H1 (cell line): ENCODE data around the gene APOC4. TPM values are rescaled to one million over a fixed set of nuclear protein-coding genes. Genes with fewer than 3 reads are reported as not detected.
A peak's percentile ranks its signal among the peaks of the same experiment; 100 is the strongest.

Experiments
- CTCF ChIA-PET: fragments of 300-600 bp; sonication (Branson Sonifier 250); formaldehyde crosslinking; loops from one replicate; lab custom pipeline; 2021; ENCODE audit not compliant: partially characterized antibody; lab: Charles Lee
- POLR2A ChIA-PET: fragments of 300-600 bp; sonication (Branson Sonifier 250); formaldehyde crosslinking; loops from one replicate; lab custom pipeline; 2021; ENCODE audit warnings: inconsistent platforms; ENCODE audit not compliant: partially characterized antibody; lab: Charles Lee
- DNase-seq, 2 experiments: peaks; one replicate each; pipeline versions ENCODE4 v3.0.0 to v3.0.0-alpha.2; 2010 to 2022; ENCODE audit warnings: low spot score in 2 of 2, low read depth in 1 of 2, mixed read lengths in 1 of 2
- FAIRE-seq: peaks from 2 replicates; lab custom pipeline; 2011; peaks lifted over from hg19 to GRCh38; lab: Jason Lieb, UNC
- H2AFZ ChIP-seq: 2 replicates; pipeline ENCODE4 v1.8.1; 2012; ENCODE audit warnings: low read length, inconsistent platforms
- H2AK5ac ChIP-seq: 2 replicates; pipeline ENCODE4 v1.6.1; 2013; ENCODE audit warnings: low read depth, low read length
- H2BK120ac ChIP-seq: replicated peaks from 2 replicates; pipeline ENCODE3; 2013; ENCODE audit warnings: low read depth, low read length, inconsistent platforms
- H2BK12ac ChIP-seq: 2 replicates; pipeline ENCODE4 v1.6.1; 2013; ENCODE audit warnings: low read depth, low read length
- H2BK15ac ChIP-seq: 2 replicates; pipeline ENCODE4 v1.6.1; 2013; ENCODE audit warnings: low read length
- H2BK20ac ChIP-seq: 2 replicates; pipeline ENCODE4 v1.6.1; 2013; ENCODE audit warnings: low read length
- H2BK5ac ChIP-seq: 2 replicates; pipeline ENCODE4 v1.6.1; 2013; ENCODE audit warnings: low read depth, low read length
- H3K14ac ChIP-seq: 2 replicates; pipeline ENCODE4 v1.6.1; 2013; ENCODE audit warnings: inconsistent platforms; ENCODE audit not compliant: insufficient read length
- H3K18ac ChIP-seq: 2 replicates; pipeline ENCODE4 v1.6.1; 2013; ENCODE audit warnings: low read length; ENCODE audit errors: extremely low read depth
- H3K23ac ChIP-seq: 2 replicates; pipeline ENCODE4 v1.6.1; 2013; ENCODE audit warnings: inconsistent platforms; ENCODE audit not compliant: insufficient read length
- H3K23me2 ChIP-seq: 2 replicates; pipeline ENCODE4 v1.6.1; 2013; ENCODE audit warnings: low read depth, low read length
- H3K27ac ChIP-seq: 2 replicates; pipeline ENCODE4 v1.6.1; 2011; ENCODE audit warnings: low read depth, low read length, inconsistent platforms
- H3K27me3 ChIP-seq, 4 experiments: replicated peaks in 1 of 4; 1 replicate in 1 of 4; 2 replicates in 3 of 4; pipeline versions ENCODE4 v1.6.1 to v1.8.1; 2011 to 2013; ENCODE audit warnings: low read length in 3 of 4, mild to moderate bottlenecking in 3 of 4, inconsistent platforms in 2 of 4, mixed read lengths in 2 of 4, moderate library complexity in 1 of 4; ENCODE audit not compliant: control insufficient read depth in 3 of 4, insufficient read depth in 3 of 4; ENCODE audit errors: extremely low read depth in 1 of 4
- H3K36me3 ChIP-seq, 4 experiments: 2 replicates each; pipeline versions ENCODE4 v1.6.1 to v1.8.1; 2011 to 2013; ENCODE audit warnings: mild to moderate bottlenecking in 4 of 4, low read length in 3 of 4, moderate library complexity in 2 of 4, control low read depth in 1 of 4, inconsistent platforms in 1 of 4; ENCODE audit not compliant: insufficient read depth in 4 of 4, control insufficient read depth in 2 of 4
- H3K4ac ChIP-seq: replicated peaks from 2 replicates; pipeline ENCODE3; 2013; ENCODE audit warnings: low read length, low read depth, mixed read lengths, inconsistent platforms; ENCODE audit not compliant: insufficient read length
- H3K4me1 ChIP-seq, 4 experiments: replicated peaks in 1 of 4; 1 replicate in 1 of 4; 2 replicates in 3 of 4; pipeline versions ENCODE4 v1.6.1 to v1.8.1; 2011 to 2013; ENCODE audit warnings: low read length in 3 of 4, inconsistent platforms in 2 of 4, mixed read lengths in 1 of 4; ENCODE audit not compliant: insufficient read depth in 4 of 4, control insufficient read depth in 3 of 4
- H3K4me2 ChIP-seq, 2 experiments: 2 replicates each; pipeline versions ENCODE4 v1.6.1 to v1.8.1; 2011 to 2013; ENCODE audit warnings: low read depth in 2 of 2, low read length in 2 of 2, control low read depth in 1 of 2, inconsistent platforms in 1 of 2, mild to moderate bottlenecking in 1 of 2; ENCODE audit not compliant: insufficient read depth in 1 of 2
- H3K4me3 ChIP-seq, 4 experiments: fragments of 200-600, 300-600 bp in 1 of 4; sonication (generic), shearing (Covaris generic), sonication (Bioruptor Twin) in 1 of 4; 2 replicates each; pipeline versions ENCODE4 v1.5.1 to v1.8.1; 2011 to 2016; ENCODE audit warnings: low read length in 4 of 4, low read depth in 3 of 4, control low read depth in 2 of 4, inconsistent platforms in 2 of 4, mild to moderate bottlenecking in 2 of 4, mixed read lengths in 1 of 4, moderate library complexity in 1 of 4; ENCODE audit not compliant: insufficient read depth in 2 of 4; ENCODE audit errors: extremely low read depth in 1 of 4
- H3K56ac ChIP-seq: replicated peaks from 2 replicates; pipeline ENCODE3; 2013; ENCODE audit warnings: low read depth, mild to moderate bottlenecking, mixed read lengths, low read length, inconsistent platforms; ENCODE audit not compliant: insufficient read length
- H3K79me1 ChIP-seq: 2 replicates; pipeline ENCODE4 v1.6.1; 2013; ENCODE audit warnings: low read depth, low read length, control low read depth
- H3K79me2 ChIP-seq, 2 experiments: 2 replicates each; pipeline versions ENCODE4 v1.6.1 to v1.8.1; 2012 to 2013; ENCODE audit warnings: low read length in 2 of 2, mild to moderate bottlenecking in 2 of 2, inconsistent platforms in 1 of 2; ENCODE audit not compliant: insufficient read depth in 2 of 2, control insufficient read depth in 1 of 2
- H3K9ac ChIP-seq, 4 experiments: replicated peaks in 1 of 4; 1 replicate in 1 of 4; 2 replicates in 3 of 4; pipeline versions ENCODE4 v1.6.1 to v1.8.1; 2011 to 2013; ENCODE audit warnings: low read depth in 3 of 4, low read length in 3 of 4, control low read depth in 2 of 4, mild to moderate bottlenecking in 2 of 4, moderate library complexity in 2 of 4, inconsistent platforms in 1 of 4; ENCODE audit errors: extremely low read depth in 1 of 4
- H3K9me3 ChIP-seq, 2 experiments: 2 replicates each; pipeline versions ENCODE4 v1.6.1 to v1.8.1; 2012 to 2013; ENCODE audit warnings: mild to moderate bottlenecking in 2 of 2, moderate library complexity in 2 of 2, control low read depth in 1 of 2, inconsistent platforms in 1 of 2, low read depth in 1 of 2, low read length in 1 of 2, mixed read lengths in 1 of 2; ENCODE audit not compliant: insufficient read depth in 2 of 2
- H4K20me1 ChIP-seq, 2 experiments: replicated peaks in 1 of 2; 2 replicates each; pipeline versions ENCODE3 to v1.8.1; 2011 to 2013; ENCODE audit warnings: inconsistent platforms in 2 of 2, low read length in 2 of 2, mild to moderate bottlenecking in 1 of 2; ENCODE audit not compliant: insufficient read depth in 2 of 2, control insufficient read depth in 1 of 2
- H4K5ac ChIP-seq: 2 replicates; pipeline ENCODE4 v1.6.1; 2013; ENCODE audit warnings: low read length, low read depth, mixed read lengths, inconsistent platforms; ENCODE audit not compliant: insufficient read length
- H4K8ac ChIP-seq: 2 replicates; pipeline ENCODE4 v1.8.0; 2013; ENCODE audit warnings: mild to moderate bottlenecking, moderate library complexity, low read length, inconsistent platforms; ENCODE audit not compliant: insufficient read depth; ENCODE audit errors: extremely low read depth
- H4K91ac ChIP-seq: replicated peaks from 2 replicates; pipeline ENCODE3; 2013; ENCODE audit warnings: low read length, mixed read lengths, inconsistent platforms; ENCODE audit not compliant: insufficient read length
- ATF3 ChIP-seq: IDR thresholded peaks from 2 replicates; pipeline ENCODE4 v1.6.1; 2011; ENCODE audit warnings: low read depth, mild to moderate bottlenecking, low read length; ENCODE audit not compliant: insufficient read depth
- E2F6 ChIP-seq: IDR thresholded peaks from 2 replicates; pipeline ENCODE4 v1.6.1; 2012; ENCODE audit warnings: inconsistent platforms
- RFX5 ChIP-seq: IDR thresholded peaks from 2 replicates; pipeline ENCODE4 v1.6.1; 2011; ENCODE audit warnings: low read depth, low read length, improper control_type of control experiment, borderline replicate concordance
- WGBS, 2 experiments: shearing (Covaris generic) in 1 of 2; methylation state at CpG; one replicate each; pipeline versions ENCODE4 v1.1.6 to v1.1.7; 2013 to 2015; ENCODE audit warnings: low lambda C conversion rate in 2 of 2, mixed read lengths in 2 of 2, inconsistent platforms in 1 of 2, low coverage in 1 of 2, missing lambda C conversion rate in 1 of 2; ENCODE audit not compliant: insufficient replicate concordance in 2 of 2, insufficient coverage in 1 of 2, insufficient read length in 1 of 2; ENCODE audit errors: extremely low coverage in 1 of 2, missing lambda C conversion rate in 1 of 2; 5-methylcytosine and 5-hydroxymethylcytosine counted together
- polyA plus RNA-seq, 7 experiments: library from polyadenylated mRNA; depleted of rRNA in 3 of 7; stranded (reverse) in 5 of 7; unstranded in 2 of 7; fragments of >200 nt in 5 of 7; fragments of 200-250 nt in 2 of 7; gene quantifications; 1 replicate in 5 of 7; 2 replicates in 1 of 7; 4 replicates in 1 of 7; pipeline versions ENCODE4 v1.2.1 to v1.2.3, GENCODE V29; 2011 to 2013; ENCODE audit warnings: missing spikeins in 2 of 7, mixed read lengths in 2 of 7
- total RNA-seq: library from RNA; stranded (reverse); fragmentation: NEBNext Ultra II Directional; extraction: Animal tissue kit (Norgen Biotek cat#: 25700); gene quantifications from 2 replicates; pipeline ENCODE4 v1.2.1, GENCODE V29; 2021

APOC4 gene
- total and polyA plus RNA-seq, 2 of the 8 experiments (the other 6 are each of a cell fraction or from before 2014, with no cell fraction given) = not detected

GRCh38 chr19:44924243-44924725 is 17.8 kb upstream of the APOC4 start:
- no peak for DNase-seq
- Histone ChIP-seq H3K4me3 (no peak overlapping the region), H3K9me3 (peaks cover 0 to 4% of the 10 kb centered on the region in 2 experiments; a peak in 1 of 4 replicates), H2AK5ac (no peak overlapping the region), H3K79me1 (no peaks in the 10 kb centered on the region), H3K4me2 (no peak overlapping the region), H3K23me2 (no peaks in the 10 kb centered on the region), H3K36me3 (no peaks in the 10 kb centered on the region), H4K5ac (no peak overlapping the region), H2BK120ac (no peak overlapping the region), H2BK15ac (no peak overlapping the region), H3K79me2 (no peaks in the 10 kb centered on the region), H2BK20ac (no peak overlapping the region), H3K56ac (no peak overlapping the region), H3K4ac (no peak overlapping the region), H3K9ac (peak overlapping the region in 1 of 4 experiments; percentile 32; a peak in 1 of 7 replicates), H2BK5ac (no peak overlapping the region), H3K27ac (no peak overlapping the region), H3K18ac (peak overlapping the region; percentile 6; the same call in 1 of the 2 replicates), H4K8ac (no peak overlapping the region), H3K23ac (no peak overlapping the region), H3K27me3 (peaks cover 0 to 1% (median 0%) of the 10 kb centered on the region in 4 experiments; a peak in 1 of 7 replicates), H3K14ac (no peak overlapping the region), H2AFZ (no peak overlapping the region), H2BK12ac (peak overlapping the region; percentile 76; the same call in 1 of the 2 replicates), H4K20me1 (no peaks in the 10 kb centered on the region), H4K91ac (peak overlapping the region; percentile 54), H3K4me1 (peaks cover 0 to 5% (median 0%) of the 10 kb centered on the region in 4 experiments; a peak in 2 of 7 replicates)
- TF ChIP-seq E2F6 (no peak), ATF3 (no peak), RFX5 (peak; percentile 42; the same call in 1 of the 2 replicates)
- 79% methylated on average over 8 of the region's 8 CpGs; no CpG with 5 or more reads in 1 of the 2 experiments for WGBS, 2 experiments
- CTCF ChIA-PET = interaction anchor here (1.3 kb wide), 1 partner anchor 20 kb away, joined by 3 read pairs; no protein-coding TSS in a partner anchor
- no peak for FAIRE-seq
- POLR2A ChIA-PET = interaction anchor here (1.6 to 2.9 kb wide), 3 partner anchors 10 to 18 kb away, joined by 4 to 15 read pairs (median 13); partner anchors contain the start of genes APOC1 and APOE
